ENCODE measurements around the gene PARK7.

Gene PARK7

DNA sequence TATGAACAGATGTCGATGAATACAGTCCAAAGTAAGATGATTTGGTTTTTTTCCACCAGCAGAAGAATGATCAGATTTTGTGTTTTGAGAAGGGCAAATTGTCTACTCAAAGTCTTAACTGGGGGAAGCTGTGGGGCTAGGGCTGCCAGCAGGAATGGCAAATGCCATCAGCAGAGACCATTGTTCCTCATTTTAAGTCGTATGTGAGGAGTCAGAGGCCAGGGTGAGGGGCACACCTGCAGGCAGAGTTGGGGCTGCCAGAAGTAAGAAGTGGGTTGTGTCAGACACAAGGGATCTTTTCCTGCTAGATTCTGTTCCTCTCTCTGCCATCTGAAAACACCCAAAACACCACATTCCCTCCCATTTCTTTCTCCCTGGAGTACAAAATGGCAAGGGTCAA, 8.7 kb downstream of the PARK7 start:
- DNase-seq (ENCODE audit: low read depth) = no peak
- no peak overlapping the region for H3K4me3 ChIP-seq (ENCODE audit: low read depth, low read length)
- TF ChIP-seq, protein P1, sequence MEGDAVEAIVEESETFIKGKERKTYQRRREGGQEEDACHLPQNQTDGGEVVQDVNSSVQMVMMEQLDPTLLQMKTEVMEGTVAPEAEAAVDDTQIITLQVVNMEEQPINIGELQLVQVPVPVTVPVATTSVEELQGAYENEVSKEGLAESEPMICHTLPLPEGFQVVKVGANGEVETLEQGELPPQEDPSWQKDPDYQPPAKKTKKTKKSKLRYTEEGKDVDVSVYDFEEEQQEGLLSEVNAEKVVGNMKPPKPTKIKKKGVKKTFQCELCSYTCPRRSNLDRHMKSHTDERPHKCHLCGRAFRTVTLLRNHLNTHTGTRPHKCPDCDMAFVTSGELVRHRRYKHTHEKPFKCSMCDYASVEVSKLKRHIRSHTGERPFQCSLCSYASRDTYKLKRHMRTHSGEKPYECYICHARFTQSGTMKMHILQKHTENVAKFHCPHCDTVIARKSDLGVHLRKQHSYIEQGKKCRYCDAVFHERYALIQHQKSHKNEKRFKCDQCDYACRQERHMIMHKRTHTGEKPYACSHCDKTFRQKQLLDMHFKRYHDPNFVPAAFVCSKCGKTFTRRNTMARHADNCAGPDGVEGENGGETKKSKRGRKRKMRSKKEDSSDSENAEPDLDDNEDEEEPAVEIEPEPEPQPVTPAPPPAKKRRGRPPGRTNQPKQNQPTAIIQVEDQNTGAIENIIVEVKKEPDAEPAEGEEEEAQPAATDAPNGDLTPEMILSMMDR (IDR thresholded peaks at IDR 0.05; ENCODE audit: insufficient read depth, low read depth, low read length, missing control alignments) = no peak

DNA sequence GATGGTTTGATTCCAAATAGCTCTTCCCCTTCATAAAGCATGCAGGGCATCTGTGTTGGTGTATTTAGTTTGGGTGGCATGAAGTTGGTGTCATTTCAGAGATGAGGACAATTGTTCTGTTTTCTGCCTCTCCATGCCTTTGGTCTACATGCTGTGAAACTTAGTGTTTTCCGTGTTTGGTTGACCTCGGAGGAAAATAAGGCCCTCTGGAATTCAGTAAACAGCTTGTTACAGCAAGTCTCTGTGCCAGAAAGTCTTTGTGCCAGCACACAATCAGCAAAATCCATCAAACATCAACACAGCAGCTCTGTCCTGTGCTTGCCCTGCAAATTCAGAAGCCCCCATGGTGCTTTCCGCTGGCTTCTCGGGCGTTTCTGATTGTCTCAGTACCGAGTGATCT, 9.5 kb downstream of the PARK7 start:
- H3K4me3 ChIP-seq (ENCODE audit: low read depth, low read length) = no peak overlapping the region
- TF ChIP-seq, protein P1 (IDR thresholded peaks at IDR 0.05; ENCODE audit: insufficient read depth, low read depth, low read length, missing control alignments) = no peak

DNA sequence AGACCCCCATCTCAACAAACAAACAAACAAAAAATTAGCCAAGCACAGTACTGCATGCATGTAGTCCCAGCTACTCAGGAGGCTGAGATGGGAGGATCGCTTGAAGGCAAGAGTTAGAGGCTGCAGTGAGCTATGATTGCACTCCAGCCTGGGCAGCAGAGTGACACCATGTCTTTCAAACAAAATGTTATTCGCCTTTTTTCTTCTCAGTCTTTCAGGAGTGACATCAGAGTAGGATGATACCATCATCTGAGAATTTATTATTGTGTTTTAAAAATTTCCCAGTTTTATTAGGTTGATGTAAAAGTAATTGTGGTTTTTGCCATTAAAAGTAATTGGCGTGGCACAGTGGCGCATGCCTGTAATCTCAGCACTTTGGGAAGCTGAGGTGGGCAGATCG, 10.8 kb downstream of the PARK7 start:
- H3K4me3 ChIP-seq (ENCODE audit: low read depth, low read length) = no peak overlapping the region
- TF ChIP-seq, protein P1 (IDR thresholded peaks at IDR 0.05; ENCODE audit: insufficient read depth, low read depth, low read length, missing control alignments) = no peak
- no peak for DNase-seq (ENCODE audit: low read depth)

More for the DNA sequence above, 9.5 kb downstream of the PARK7 start:
- no peak for DNase-seq (ENCODE audit: low read depth)

DNA sequence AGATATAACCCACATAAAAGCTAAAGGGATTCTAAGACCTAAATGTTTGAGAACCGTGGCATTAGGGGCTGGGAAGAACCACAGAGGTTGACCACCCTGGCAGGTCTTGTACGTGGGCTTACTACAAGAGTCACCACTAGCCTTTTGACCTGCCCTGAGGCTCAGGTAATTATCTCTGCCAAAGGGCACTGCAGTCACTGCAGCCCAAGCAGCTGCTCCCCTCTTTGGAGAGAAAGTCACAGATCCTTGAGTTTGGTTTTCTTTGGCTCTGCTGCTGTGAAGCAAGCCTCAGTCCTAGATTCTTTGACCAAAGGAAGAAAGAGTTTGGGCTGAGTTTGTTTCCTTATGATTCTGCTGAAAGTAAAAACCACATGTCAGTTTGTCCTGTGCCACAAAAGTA, 11.6 kb downstream of the PARK7 start:
- DNase-seq (ENCODE audit: low read depth) = no peak
- TF ChIP-seq, protein P1 (IDR thresholded peaks at IDR 0.05; ENCODE audit: insufficient read depth, low read depth, low read length, missing control alignments) = no peak

DNA sequence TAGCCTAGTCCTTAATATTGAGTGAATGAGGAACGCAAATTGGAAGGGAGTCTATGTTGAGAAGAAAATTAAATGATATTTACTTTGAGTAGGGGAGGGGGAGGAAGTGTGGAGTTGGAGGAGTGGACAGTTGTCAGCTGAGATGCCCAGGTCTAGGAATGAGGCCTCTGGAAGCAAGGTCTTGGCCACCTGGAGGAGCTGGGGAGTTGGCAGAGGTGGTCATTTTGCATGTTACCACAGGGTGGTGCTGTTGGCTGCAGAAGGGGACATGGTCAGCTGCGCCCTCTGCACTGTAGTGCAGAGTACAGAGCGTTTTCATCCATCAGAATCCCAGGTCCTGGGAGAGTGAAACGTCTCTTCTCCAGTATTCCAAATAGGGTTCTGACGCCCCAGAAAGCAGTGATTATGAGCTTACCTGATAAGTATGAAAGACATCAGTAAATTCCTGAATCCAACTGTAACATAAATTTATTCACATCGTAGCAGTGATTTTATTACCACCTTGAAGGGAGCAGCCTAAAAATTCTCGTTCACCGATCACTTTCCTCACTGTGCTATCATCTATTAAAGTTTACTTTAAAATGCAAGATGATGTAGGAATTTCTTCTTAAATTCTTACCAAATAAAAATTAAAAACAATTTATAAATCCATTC, 13.8 kb downstream of the PARK7 start:
- TF ChIP-seq, protein P1 (IDR thresholded peaks at IDR 0.05; ENCODE audit: insufficient read depth, low read depth, low read length, missing control alignments) = peak; percentile 73
- H3K4me3 ChIP-seq (ENCODE audit: low read depth, low read length) = no peak overlapping the region
- peak; percentile 63 for DNase-seq (ENCODE audit: low read depth)

More for the DNA sequence above, 11.6 kb downstream of the PARK7 start:
- no peak overlapping the region for H3K4me3 ChIP-seq (ENCODE audit: low read depth, low read length)

DNA sequence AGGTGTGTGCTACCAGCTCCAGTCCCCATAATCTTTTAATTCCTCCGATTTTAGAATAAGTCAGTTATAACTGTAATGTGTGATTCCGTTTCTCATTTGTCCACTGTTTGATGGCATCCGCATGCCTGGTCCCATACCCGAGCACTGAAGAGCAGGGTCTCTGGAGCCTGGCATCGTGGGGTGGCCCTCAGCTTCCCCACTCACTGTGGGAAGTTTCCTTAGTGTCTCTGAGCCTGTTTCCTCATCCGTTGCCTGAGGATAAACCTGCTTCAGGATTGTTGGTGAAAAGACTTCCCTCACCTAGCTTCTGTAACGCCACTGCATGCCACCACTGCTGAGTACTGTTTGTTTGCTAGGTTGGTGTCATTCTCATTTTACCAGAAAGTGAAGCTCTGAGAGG, 19.5 kb downstream of the PARK7 start:
- TF ChIP-seq, protein P1 (IDR thresholded peaks at IDR 0.05; ENCODE audit: insufficient read depth, low read depth, low read length, missing control alignments) = no peak
- no peak overlapping the region for H3K4me3 ChIP-seq (ENCODE audit: low read depth, low read length)
- DNase-seq (ENCODE audit: low read depth) = no peak
